Erythroblast (primary cell): ENCODE measurements around the gene CACNG5.

Experiments
- GATA1 ChIP-seq: IDR thresholded peaks from 2 replicates; pipeline ENCODE4 v1.6.1; 2011; ENCODE audit warnings: low read depth, mild to moderate bottlenecking, control low read depth, low read length, moderate library complexity
- POLR2A ChIP-seq: IDR thresholded peaks from 2 replicates; pipeline ENCODE4 v1.6.1; 2011; ENCODE audit warnings: mild to moderate bottlenecking, low read length

GRCh38 chr17:66837885-66838665 is 3.2 kb downstream of the CACNG5 start:
- TF ChIP-seq POLR2A (no peak), GATA1 (no peak)
